GM19193 (cell line): ENCODE measurements around the gene MNAT1.

Experiments
- POLR2A ChIP-seq: IDR thresholded peaks from 4 replicates; pipeline ENCODE4 v1.6.1; 2011; ENCODE audit not compliant: insufficient read depth, insufficient read length; ENCODE audit errors: extremely low read depth

The MNAT1 gene

DNA sequence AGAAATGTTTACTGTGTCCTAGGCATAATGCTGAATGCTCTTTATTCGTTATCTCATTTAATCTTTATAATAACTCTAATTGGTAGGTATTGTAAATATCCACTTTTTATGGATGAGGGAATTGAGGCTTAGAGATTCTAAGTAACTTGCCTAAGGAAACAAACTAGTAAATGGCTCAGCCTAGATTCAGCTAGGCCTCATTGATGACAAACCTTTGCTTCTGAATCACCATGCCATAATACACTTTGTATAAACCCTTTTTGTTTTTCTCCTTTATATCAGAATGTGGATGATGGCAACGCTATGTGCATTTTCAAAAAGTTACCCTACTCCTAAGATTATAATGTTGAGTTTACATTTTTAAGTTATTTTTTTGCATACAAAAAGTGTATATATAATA lies 34.0 kb downstream of the MNAT1 start:
- no peak for TF ChIP-seq POLR2A

DNA sequence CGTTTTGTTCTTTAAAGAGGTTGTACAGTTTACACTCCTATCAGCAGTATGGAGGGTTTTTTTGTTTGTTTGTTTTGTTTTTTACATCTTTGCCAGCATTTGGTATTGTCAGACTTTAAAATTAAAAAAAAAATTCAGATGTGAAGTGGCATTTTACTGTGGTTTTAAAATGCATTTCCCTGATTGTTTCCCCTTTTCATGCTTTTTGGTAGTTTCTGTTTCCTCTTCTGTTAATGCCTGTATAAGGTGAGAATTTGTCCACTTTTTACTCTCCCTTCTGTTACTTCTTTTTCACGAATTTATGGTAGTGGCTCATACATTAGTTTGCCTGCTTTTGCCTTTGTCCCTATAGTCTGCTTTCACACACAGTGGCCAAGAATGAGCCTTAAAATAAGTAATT lies 36.6 kb downstream of the MNAT1 start:
- TF ChIP-seq POLR2A: no peak

DNA sequence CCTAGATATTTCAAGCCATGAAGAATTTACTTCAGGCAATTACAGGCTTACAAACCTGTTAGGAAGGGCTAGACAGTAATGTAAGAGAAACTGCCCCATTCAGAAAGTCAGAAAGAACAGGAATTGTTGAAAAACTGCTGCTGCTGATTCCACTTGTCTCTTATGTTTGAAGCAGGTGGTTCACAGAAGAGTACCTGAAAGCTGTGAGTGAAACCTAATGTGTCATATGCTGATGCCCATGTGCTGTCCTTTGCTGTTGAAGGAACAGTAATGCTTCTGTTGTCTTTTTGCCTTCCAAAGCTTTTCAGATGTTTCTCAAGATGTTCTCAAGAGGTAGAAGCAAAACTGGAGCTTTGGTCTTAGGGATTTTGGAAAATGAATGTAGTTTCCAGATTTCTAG lies 39.0 kb downstream of the MNAT1 start:
- TF ChIP-seq POLR2A: no peak

DNA sequence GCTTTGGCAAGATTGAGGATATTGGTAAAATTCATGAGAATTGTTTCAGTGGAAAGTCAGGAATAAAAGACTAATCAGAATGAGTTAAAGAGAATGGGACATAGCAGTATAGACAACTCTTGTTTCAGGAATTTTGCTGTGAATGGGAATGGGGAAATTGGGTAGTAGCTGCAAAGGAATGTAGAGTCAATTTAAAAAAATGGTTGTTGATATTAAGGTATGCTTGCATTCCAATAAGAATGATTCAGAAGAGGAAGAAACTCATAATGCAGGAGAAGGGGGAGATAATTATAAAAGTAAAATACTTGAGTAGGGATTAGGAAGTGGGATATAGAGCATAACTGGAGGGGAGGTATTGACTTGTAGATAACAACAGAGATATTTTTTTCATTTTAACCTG lies 40.7 kb downstream of the MNAT1 start:
- TF ChIP-seq POLR2A: no peak

DNA sequence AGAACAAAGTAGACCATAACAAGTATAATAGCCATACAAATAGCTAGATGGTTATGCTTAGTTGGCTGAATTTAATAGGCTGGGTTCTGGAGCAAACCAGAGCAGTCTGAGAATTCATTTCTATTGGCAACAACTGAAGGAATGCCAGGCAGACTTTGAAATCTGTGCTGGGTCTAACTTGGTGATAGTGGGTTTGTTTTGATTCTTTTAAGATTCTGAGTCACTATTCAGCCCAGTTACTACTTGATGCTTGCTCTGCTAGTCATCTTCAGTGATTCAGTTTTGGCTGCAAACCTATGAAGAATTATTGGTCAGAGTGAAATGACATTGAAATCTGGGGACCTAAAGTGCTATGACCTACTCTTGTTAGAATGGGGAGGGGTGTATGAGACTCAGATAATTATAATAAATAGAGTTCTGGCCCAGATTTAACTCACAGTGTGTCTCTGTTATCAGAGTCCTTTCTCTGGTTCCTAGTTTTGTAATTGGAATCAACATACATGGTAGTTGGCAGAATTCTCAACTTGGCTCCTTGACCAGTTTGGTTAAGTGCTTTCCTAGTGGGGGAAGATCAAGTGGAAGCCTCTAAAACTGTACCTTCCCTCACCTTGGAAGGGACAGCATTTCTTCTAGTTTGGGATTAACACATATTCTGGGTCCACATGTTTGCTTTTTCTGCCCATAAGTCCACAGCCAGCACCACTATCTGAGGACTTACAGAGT lies 43.5 kb downstream of the MNAT1 start:
- TF ChIP-seq POLR2A: no peak

DNA sequence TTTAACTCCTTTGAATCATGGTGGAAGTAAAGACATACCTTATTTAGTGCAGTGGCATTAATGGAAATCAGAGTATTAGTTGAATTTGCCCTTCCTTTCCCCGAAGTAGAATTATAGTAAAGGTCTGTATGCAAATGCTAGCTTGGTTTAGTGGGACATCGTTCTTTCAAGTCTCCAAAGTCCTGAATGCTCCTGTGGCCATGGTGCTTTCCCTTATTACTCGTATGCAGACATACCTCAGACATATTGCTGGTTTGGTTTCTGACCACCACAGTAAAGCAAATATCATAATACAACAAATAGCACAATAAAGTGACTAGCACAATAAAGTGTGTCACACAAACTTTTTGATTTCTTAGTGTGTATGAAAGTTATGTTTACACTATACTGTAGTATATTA lies 52.3 kb downstream of the MNAT1 start:
- TF ChIP-seq POLR2A: no peak

DNA sequence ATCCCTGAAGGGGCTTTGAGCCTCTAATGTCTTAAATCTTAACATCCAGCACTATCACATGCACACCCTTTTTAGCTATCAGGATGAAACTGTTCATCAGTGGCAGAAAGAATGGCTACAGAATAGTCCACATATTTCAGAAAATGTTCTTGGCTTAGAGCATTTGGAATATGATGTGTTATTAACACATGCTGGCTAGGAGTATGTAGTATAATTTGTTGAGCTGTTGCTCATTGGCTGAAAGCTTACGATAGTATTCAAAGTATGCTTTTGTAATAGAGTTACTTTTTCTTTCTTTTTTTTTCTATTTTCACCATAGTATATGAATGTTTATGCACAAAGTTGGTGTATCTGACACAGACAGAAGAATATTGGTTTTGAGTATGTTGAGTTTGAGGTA lies 55.1 kb downstream of the MNAT1 start:
- TF ChIP-seq POLR2A: no peak

DNA sequence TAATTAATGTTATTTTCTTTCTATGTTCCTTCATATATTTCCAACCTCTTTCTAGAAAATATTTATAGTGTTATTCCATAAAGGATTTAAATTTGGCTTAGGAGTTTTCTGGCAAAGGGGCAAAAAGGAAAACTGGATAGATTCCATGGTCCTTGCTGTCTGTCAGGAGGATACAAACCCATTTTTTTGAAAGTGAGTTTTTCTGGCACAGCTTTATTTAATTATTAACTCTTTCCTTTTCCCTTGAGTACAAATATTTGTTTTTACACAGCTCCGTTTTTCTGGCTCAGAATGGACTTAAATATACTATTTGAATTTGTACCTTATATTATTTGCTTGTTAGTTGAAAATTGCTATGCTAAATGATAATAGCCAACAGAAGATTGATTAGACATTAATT lies 56.3 kb downstream of the MNAT1 start:
- no peak for TF ChIP-seq POLR2A

DNA sequence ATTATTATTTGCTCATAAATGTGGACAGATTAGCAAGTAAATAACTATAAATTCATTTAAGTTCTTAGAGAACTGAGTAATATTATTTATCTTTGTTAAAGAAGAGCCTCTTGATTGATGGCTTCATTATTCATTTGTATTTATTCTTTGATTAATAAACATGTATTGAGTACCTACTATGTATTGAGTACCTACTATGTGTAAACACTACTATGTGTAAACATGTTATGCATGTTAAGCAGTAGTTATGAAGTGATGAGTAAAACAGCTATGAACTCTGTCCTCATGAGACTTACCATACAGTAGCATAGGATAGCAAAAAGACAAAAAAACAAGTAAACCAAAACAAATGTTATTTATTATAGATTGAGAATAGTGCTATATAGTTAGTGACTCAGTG lies 61.9 kb downstream of the MNAT1 start:
- TF ChIP-seq POLR2A: no peak

DNA sequence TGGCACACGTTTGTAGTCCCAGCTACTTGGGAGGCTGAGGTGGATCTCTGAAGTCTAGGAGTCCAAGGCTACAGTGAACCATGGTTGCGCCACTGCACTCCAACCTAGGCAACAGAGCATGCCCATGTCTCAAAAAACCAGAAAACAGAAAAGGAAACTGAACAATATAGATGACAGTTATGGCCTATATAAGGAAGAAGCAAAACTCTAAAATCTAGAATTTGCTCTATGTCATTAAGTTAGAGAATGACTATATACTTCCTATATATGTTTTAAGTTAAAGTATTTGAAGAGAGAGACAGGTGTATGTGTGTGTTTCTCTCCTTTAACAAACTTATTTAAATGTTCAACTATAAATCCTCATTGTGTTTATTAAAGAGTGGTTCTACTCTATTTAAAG lies 65.8 kb downstream of the MNAT1 start:
- TF ChIP-seq POLR2A: no peak

DNA sequence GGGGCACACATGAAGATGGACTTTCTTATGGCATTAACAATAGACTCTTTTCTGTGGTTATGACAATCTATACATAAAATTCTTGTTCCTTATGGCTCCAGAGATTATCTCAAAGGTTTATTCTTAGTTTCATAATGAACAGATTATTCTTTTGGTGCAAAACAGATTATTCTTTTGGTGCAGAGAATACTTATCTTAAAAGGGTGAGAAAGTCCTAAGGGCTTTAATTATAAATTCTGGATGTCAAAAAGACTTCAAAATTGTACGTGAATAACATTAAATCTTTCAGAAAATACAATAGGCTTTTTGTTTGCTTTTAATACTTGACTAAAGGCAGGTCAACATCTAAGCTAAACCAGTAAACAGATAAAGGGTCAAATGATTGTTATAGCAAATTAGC lies 69.3 kb downstream of the MNAT1 start:
- TF ChIP-seq POLR2A: no peak

DNA sequence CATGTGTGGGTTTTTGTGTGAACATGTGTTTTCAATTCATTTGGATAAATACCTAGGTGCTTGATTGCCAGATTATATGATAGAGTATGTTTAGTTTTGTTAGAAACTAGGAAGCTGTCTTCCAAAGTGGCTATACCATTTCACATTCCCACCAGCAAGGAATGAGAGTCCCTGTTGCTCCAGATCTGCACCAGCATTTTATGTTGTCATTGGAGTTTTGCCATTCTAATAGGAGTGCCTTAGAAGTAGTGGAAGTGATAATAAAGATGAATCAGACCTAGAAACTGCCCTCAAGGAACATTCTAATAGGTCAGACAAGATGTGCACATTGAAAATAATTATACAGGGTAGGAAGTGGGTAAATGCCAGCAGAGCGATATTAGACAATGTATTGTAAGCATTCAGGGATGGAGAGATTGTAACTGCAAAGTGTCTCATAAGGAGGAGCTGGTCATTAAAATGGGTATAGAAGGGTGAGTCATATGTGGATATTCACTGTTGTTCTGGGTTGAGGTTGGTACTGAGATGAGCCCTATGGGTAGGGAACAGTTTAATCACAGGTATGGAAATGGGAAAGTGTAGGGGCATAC lies 71.4 kb downstream of the MNAT1 start:
- TF ChIP-seq POLR2A: no peak

DNA sequence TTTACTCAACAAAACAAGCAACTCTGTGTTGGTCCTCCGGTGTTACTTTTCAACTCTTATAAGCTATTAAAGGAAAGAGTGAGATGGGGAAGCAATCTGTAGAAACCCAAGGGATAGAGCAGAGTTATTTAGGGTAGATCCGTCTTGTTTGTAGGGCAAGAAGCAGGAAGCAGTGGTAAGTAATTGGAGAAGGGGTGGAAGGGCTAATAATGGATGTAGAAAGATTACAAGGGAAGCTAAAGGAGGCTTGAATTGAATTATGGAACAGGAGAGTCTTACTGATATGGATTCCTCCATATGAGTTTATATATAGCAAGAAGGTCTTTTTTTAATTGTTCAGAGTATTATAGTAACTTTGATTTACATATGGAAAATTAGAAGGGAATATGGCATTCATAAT lies 72.7 kb downstream of the MNAT1 start:
- TF ChIP-seq POLR2A: no peak

DNA sequence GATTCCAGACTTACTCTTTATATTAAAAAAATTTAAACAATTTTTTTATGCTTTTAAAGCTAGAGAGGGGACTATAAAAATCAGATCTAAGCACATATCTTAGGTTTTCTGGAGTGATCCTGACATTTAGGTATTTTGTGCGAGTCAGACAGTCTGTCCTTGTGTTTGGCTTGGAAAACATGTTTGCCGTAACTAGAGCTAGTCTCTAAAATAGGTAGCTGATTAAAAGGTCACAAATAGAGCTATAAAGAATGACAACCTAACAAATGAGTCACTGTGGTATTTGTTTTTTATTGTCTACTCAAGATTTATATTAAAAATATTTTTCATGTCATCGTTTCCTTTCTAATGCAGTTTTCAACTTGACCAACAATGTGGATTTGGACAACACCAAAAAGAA lies 73.4 kb downstream of the MNAT1 start:
- no peak for TF ChIP-seq POLR2A

DNA sequence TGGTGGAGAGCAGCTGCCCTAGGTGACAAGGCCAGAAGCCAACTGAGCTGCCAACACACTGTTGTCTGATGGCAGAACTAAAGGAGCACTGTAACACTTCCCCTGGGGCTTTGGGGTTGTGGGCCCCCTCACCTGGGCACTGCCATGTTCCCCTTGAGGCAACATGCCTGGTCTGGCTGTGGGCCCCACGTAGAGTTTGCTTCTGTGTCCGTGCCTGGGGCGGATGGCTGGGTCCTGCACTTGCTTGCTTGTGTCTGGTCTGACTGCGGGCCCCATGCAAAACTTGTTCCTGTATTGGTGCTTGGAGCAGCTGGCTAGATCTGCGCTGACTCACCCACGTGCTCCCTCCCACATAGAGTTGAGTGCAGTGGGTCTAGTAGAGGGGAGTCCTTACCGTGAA lies 78.4 kb downstream of the MNAT1 start:
- no peak for TF ChIP-seq POLR2A

DNA sequence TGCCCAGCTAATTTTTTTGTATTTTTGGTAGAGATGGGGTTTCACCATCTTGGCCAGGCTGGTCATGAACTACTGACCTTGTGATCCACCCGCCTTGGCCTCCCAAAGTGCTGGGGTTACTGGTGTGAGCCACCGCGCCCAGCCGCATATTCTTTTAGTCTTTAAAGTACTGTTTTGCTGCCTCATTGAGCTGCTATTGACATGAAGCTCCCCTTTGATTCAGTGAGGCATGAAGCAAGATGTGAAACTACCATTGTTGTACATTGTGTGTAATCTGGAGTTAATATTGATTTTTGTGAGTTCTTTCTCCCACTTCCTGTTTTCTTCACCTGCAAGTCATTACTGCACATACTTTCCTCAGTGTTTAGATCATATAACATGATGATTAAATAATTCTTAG lies 80.8 kb downstream of the MNAT1 start:
- no peak for TF ChIP-seq POLR2A

DNA sequence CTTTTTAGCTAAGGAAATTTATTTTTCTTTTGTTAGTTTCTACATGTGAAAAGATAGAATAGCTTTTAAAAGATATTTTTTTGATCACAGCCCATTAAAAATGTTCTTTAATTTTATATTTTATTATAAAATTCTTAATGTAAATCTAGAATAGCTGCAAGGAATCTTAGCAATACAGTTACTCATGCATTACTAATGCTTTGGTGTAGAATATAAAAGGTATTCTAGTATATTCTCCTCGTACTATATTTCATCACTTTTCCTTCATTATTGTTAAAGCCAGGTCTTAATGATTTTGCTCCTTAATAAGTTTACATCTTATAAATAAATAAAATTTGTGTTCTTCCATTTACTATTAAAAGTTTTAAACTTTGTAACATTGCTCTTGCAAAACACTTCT lies 82.6 kb downstream of the MNAT1 start:
- no peak for TF ChIP-seq POLR2A
